ENCODE data around the gene SLC35F4. TPM values are rescaled to one million over a fixed set of nuclear protein-coding genes. Genes with fewer than 3 reads are reported as not detected.

The SLC35F4 gene
- total RNA-seq, 1 experiment from 2014 or later: not detected

DNA sequence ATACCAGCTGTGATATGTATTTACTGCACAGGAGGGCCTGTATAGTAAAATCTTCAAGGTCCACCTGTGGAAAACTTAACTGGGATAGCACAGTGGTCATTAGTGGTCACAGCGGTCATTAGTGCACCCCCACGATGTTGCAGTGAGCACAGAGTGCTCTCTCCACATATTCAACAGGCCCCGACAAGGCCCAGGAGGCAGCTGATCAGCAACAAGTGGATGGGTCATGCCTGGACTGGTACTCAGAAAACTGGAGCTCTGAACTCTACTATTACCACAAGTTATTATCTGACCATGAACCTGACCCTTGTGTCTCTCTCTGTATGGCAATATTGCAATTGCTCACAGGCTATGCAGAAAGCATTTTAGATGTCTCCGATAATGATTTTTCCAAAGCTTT lies 129.5 kb downstream of the SLC35F4 start:
- Histone ChIP-seq H3K4me1 (no peaks in the 10 kb centered on the region), H3K9me3 (no peaks in the 10 kb centered on the region), H3K27me3 (replicated peaks; ENCODE audit: control insufficient read depth, insufficient read depth, low read length) (no peaks in the 10 kb centered on the region), H3K4me3 (ENCODE audit: low read depth, low read length) (no peak overlapping the region), H3K36me3 (ENCODE audit: control insufficient read depth, insufficient read depth, low read length) (no peaks in the 10 kb centered on the region)
- H3K36me3 Mint-ChIP-seq (ENCODE audit: insufficient read depth, unreplicated experiment): no peaks in the 10 kb centered on the region
- CTCF ChIA-PET: no interaction called here
- H3K27me3 Mint-ChIP-seq (ENCODE audit: insufficient read depth, unreplicated experiment): peaks cover 3% of the 10 kb centered on the region
- H3K4me3 Mint-ChIP-seq (ENCODE audit: unreplicated experiment): no peak overlapping the region
- POLR2A ChIA-PET: no interaction called here
- BruUV-seq (replicated peaks): no TSS peak
- intact Hi-C loops (cut with micrococcal nuclease; ENCODE audit: unreplicated experiment): no loop called here
- H3K27ac Mint-ChIP-seq (ENCODE audit: unreplicated experiment): no peak overlapping the region
- no peaks in the 10 kb centered on the region for H3K4me1 Mint-ChIP-seq (ENCODE audit: low read depth, unreplicated experiment)
- no peaks in the 10 kb centered on the region for H3K9me3 Mint-ChIP-seq (ENCODE audit: unreplicated experiment)
- TF ChIP-seq, protein P1, sequence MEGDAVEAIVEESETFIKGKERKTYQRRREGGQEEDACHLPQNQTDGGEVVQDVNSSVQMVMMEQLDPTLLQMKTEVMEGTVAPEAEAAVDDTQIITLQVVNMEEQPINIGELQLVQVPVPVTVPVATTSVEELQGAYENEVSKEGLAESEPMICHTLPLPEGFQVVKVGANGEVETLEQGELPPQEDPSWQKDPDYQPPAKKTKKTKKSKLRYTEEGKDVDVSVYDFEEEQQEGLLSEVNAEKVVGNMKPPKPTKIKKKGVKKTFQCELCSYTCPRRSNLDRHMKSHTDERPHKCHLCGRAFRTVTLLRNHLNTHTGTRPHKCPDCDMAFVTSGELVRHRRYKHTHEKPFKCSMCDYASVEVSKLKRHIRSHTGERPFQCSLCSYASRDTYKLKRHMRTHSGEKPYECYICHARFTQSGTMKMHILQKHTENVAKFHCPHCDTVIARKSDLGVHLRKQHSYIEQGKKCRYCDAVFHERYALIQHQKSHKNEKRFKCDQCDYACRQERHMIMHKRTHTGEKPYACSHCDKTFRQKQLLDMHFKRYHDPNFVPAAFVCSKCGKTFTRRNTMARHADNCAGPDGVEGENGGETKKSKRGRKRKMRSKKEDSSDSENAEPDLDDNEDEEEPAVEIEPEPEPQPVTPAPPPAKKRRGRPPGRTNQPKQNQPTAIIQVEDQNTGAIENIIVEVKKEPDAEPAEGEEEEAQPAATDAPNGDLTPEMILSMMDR (IDR thresholded peaks at IDR 0.05; ENCODE audit: insufficient read depth in 1 of 2, low read depth in 1 of 2, low read length in 1 of 2, severe bottlenecking in 1 of 2, unreplicated experiment in 1 of 2): no peak
- DNase-seq: no peak

DNA sequence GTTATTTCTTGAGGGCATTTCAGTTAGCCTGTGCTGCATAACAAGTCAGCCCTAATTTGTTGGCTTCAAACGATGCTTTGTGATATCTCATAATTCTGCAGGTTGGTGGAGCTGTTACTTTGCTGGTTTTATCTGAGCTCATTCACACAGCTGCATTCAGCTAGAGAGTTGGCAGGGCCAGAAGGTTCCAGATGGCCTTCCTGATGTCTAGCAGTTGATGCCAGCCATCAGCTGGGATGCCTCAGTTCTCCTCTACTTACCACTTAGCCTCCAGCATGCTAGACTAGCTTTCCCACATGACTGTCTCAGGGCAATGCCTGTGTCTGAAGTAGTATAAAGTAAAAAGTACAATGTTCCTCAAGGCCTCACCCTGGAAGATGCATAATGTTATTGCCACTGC lies 130.6 kb downstream of the SLC35F4 start:
- TF ChIP-seq, protein P1 (IDR thresholded peaks at IDR 0.05; ENCODE audit: insufficient read depth in 1 of 2, low read depth in 1 of 2, low read length in 1 of 2, severe bottlenecking in 1 of 2, unreplicated experiment in 1 of 2): no peak
- intact Hi-C loops (cut with micrococcal nuclease; ENCODE audit: unreplicated experiment): no loop called here
- Histone ChIP-seq H3K4me3 (ENCODE audit: low read depth, low read length) (no peak overlapping the region), H3K27me3 (replicated peaks; ENCODE audit: control insufficient read depth, insufficient read depth, low read length) (no peaks in the 10 kb centered on the region), H3K36me3 (ENCODE audit: control insufficient read depth, insufficient read depth, low read length) (no peaks in the 10 kb centered on the region), H3K9me3 (no peaks in the 10 kb centered on the region), H3K4me1 (no peaks in the 10 kb centered on the region)
- no peaks in the 10 kb centered on the region for H3K27me3 Mint-ChIP-seq (ENCODE audit: insufficient read depth, unreplicated experiment)
- H3K4me1 Mint-ChIP-seq (ENCODE audit: low read depth, unreplicated experiment): no peaks in the 10 kb centered on the region
- no peak for DNase-seq
- ChIA-PET CTCF (no interaction called here), POLR2A (no interaction called here)
- H3K27ac Mint-ChIP-seq (ENCODE audit: unreplicated experiment): no peak overlapping the region
- no peaks in the 10 kb centered on the region for H3K9me3 Mint-ChIP-seq (ENCODE audit: unreplicated experiment)
- no TSS peak for BruUV-seq (replicated peaks)
- no peak overlapping the region for H3K4me3 Mint-ChIP-seq (ENCODE audit: unreplicated experiment)
- no peaks in the 10 kb centered on the region for H3K36me3 Mint-ChIP-seq (ENCODE audit: insufficient read depth, unreplicated experiment)

GRCh38 chr14:57732463-57733285 lies 133.2 kb downstream of the SLC35F4 start:
- Mint-ChIP-seq H3K9me3 (ENCODE audit: unreplicated experiment) (peaks cover 9% of the 10 kb centered on the region), H3K4me3 (ENCODE audit: unreplicated experiment) (no peak overlapping the region), H3K4me1 (ENCODE audit: low read depth, unreplicated experiment) (no peaks in the 10 kb centered on the region), H3K27me3 (ENCODE audit: insufficient read depth, unreplicated experiment) (peaks cover 7% of the 10 kb centered on the region), H3K27ac (ENCODE audit: unreplicated experiment) (no peak overlapping the region), H3K36me3 (ENCODE audit: insufficient read depth, unreplicated experiment) (no peaks in the 10 kb centered on the region)
- TF ChIP-seq, protein P1 (IDR thresholded peaks at IDR 0.05; ENCODE audit: insufficient read depth in 1 of 2, low read depth in 1 of 2, low read length in 1 of 2, severe bottlenecking in 1 of 2, unreplicated experiment in 1 of 2): no peak
- BruUV-seq (replicated peaks): no TSS peak
- CTCF ChIA-PET: no interaction called here
- POLR2A ChIA-PET: interaction anchor here (0.7 kb wide), 1 partner anchor 213 kb away, joined by 7 read pairs; no protein-coding TSS in a partner anchor
- intact Hi-C loops (cut with micrococcal nuclease; ENCODE audit: unreplicated experiment): no loop called here
- DNase-seq: no peak
- Histone ChIP-seq H3K27me3 (replicated peaks; ENCODE audit: control insufficient read depth, insufficient read depth, low read length) (no peaks in the 10 kb centered on the region), H3K36me3 (ENCODE audit: control insufficient read depth, insufficient read depth, low read length) (no peaks in the 10 kb centered on the region), H3K4me1 (no peaks in the 10 kb centered on the region), H3K4me3 (ENCODE audit: low read depth, low read length) (no peak overlapping the region), H3K9me3 (no peaks in the 10 kb centered on the region)

Measured in Caco-2 (cell line).